DOHH2 (cell line): Measurements from ENCODE around the gene GDE1.

ENCODE experiments used
- H3F3A ChIP-seq: fragments of 200-600 bp; sonication (generic), shearing (Covaris generic); 2 replicates; pipeline ENCODE4 v1.6.0; 2016; ENCODE audit warnings: antibody characterized with exemption, mild to moderate bottlenecking; ENCODE audit not compliant: control insufficient read depth, insufficient read depth
- H3K27ac ChIP-seq: fragments of 200-600 bp; sonication (generic); 2 replicates; pipeline ENCODE4 v1.5.1; 2014; ENCODE audit warnings: low read depth, mild to moderate bottlenecking, low read length, moderate library complexity
- H3K27me3 ChIP-seq: fragments of 200-600 bp; sonication (generic); 2 replicates; pipeline ENCODE4 v1.6.1; 2014; ENCODE audit warnings: mild to moderate bottlenecking, low read length, mixed read lengths; ENCODE audit not compliant: control insufficient read depth
- H3K36me3 ChIP-seq: fragments of 200-600 bp; sonication (generic); 2 replicates; pipeline ENCODE4 v1.6.1; 2014; ENCODE audit warnings: mild to moderate bottlenecking, low read length, moderate library complexity, mixed read lengths; ENCODE audit not compliant: control insufficient read depth
- H3K4me1 ChIP-seq: fragments of 200-600 bp; sonication (generic); 2 replicates; pipeline ENCODE4 v1.6.1; 2014; ENCODE audit warnings: mild to moderate bottlenecking, low read length, mixed read lengths; ENCODE audit not compliant: control insufficient read depth
- H3K4me2 ChIP-seq: fragments of 200-600 bp; sonication (generic); 2 replicates; pipeline ENCODE4 v1.6.0; 2014; ENCODE audit warnings: mild to moderate bottlenecking, low read length, moderate library complexity
- H3K4me3 ChIP-seq: fragments of 200-600 bp; sonication (generic); 2 replicates; pipeline ENCODE4 v1.5.1; 2014; ENCODE audit warnings: mild to moderate bottlenecking, low read length, mixed read lengths
- H3K79me2 ChIP-seq: fragments of 200-600 bp; sonication (generic); 2 replicates; pipeline ENCODE4 v1.6.1; 2014; ENCODE audit warnings: mild to moderate bottlenecking, low read length, mixed read lengths; ENCODE audit not compliant: control insufficient read depth
- H3K9me2 ChIP-seq: fragments of 200-600 bp; sonication (generic); replicated peaks from 2 replicates; pipeline ENCODE4 v1.6.1; 2014; ENCODE audit warnings: mild to moderate bottlenecking, low read length, mixed read lengths; ENCODE audit not compliant: control insufficient read depth
- H3K9me3 ChIP-seq: fragments of 200-600 bp; sonication (generic); 2 replicates; pipeline ENCODE4 v1.6.1; 2014; ENCODE audit warnings: antibody characterized with exemption, low read length, mixed read lengths; ENCODE audit not compliant: control insufficient read depth, insufficient read depth
- H4K20me1 ChIP-seq: fragments of 200-600 bp; sonication (generic); 2 replicates; pipeline ENCODE4 v1.6.0; 2014; ENCODE audit warnings: low read depth, mild to moderate bottlenecking, antibody characterized with exemption, low read length, moderate library complexity; ENCODE audit not compliant: control insufficient read depth, insufficient read depth
- CTCF ChIP-seq: fragments of 200-600 bp; sonication (generic); IDR thresholded peaks from one replicate; pipeline ENCODE4 v1.5.1; 2014; ENCODE audit warnings: antibody characterized with exemption, mild to moderate bottlenecking, low read depth, low read length; ENCODE audit not compliant: poor library complexity, severe bottlenecking
- EZH2phosphoT487 ChIP-seq: fragments of 200-600 bp; sonication (generic); IDR thresholded peaks from 2 replicates; pipeline ENCODE4 v1.6.1; 2017; ENCODE audit warnings: borderline replicate concordance, mild to moderate bottlenecking, antibody characterized with exemption, low read length, moderate library complexity, mixed read lengths

The GDE1 gene

DNA sequence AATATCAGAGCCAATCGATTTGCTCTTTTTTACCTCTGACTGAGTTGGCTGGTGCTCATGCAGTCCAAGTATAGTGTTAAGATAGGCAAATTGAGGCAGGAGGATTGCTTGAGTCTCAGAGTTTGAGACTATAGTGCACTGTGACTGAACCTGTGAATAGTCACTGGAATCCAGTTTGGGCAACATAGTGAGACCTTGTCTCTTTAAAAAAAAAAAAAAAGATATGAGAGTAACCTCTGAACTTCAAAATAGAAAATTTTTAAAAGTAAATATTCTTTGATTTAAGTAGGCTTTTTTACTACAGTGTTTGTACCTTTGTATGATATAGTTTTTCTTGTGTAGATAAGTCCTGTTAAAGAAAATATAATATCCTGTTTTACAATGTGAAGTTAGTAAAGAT, 5.3 kb upstream of the GDE1 start:
- H3K27me3 ChIP-seq: no peaks in the 10 kb centered on the region
- peaks cover 33% of the 10 kb centered on the region for H3K4me1 ChIP-seq
- no peak overlapping the region for H3K4me3 ChIP-seq
- H3K4me2 ChIP-seq: no peak overlapping the region
- no peaks in the 10 kb centered on the region for H3K9me3 ChIP-seq
- H3K9me2 ChIP-seq: no peaks in the 10 kb centered on the region
- no peaks in the 10 kb centered on the region for H4K20me1 ChIP-seq
- TF ChIP-seq CTCF: no peak
- no peak for TF ChIP-seq EZH2phosphoT487
- H3K79me2 ChIP-seq: peaks cover 44% of the 10 kb centered on the region
- H3K27ac ChIP-seq: no peak overlapping the region
- H3K36me3 ChIP-seq: peaks cover 48% of the 10 kb centered on the region
- peaks cover 7% of the 10 kb centered on the region for H3F3A ChIP-seq

- H3K79me2 ChIP-seq: peaks cover 59% of the 10 kb centered on the region
- peaks cover 47% of the 10 kb centered on the region for H3K36me3 ChIP-seq
- H3K4me1 ChIP-seq: peaks cover 44% of the 10 kb centered on the region
- no peaks in the 10 kb centered on the region for H3K9me3 ChIP-seq
- no peak overlapping the region for H3K27ac ChIP-seq
- H3K27me3 ChIP-seq: no peaks in the 10 kb centered on the region
- H3F3A ChIP-seq: peaks cover 7% of the 10 kb centered on the region
- TF ChIP-seq CTCF: no peak
- TF ChIP-seq EZH2phosphoT487: no peak
- H3K9me2 ChIP-seq: no peaks in the 10 kb centered on the region
- H4K20me1 ChIP-seq: no peaks in the 10 kb centered on the region
- H3K4me2 ChIP-seq: peak overlapping the region; percentile 86
- H3K4me3 ChIP-seq: peak overlapping the region; percentile 97
Measured at GRCh38 chr16:19525385-19525723, 3.5 kb upstream of the GDE1 start.

DNA sequence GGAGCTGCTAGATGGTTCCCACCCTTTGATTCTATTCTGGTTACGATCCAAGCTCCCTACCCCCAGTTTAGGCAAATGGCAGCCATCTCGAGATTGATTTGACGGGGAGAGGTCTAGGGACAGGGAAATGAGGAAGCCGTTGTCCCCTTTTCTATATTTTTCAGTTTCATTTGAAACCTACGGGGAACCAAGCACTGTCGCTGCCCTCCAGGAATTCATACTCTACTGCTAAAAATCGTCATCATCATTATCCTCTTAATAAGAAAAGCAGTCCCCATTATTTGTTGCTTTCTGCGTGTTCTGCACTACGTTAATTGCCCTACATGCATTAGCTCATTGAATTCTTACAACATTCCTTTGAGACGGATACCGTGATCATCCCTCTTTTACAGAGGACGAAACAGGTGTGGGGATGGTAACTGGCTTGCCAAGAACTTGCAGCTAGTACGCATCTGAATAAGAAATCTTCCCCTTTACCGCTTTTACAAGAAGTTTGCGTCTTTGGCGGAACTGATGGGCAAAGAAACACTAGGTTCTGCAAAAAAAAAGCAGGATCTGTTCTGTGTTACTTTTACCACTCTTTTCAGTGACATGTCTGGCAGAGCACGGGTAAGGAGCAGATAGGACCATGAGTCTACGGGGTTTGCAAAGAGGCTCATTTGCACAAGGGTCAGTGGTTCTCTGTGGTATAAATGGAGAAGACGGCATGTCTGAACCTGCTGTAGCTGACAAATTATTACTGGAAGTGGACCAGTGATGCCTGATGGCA, 2.9 kb upstream of the GDE1 start:
- no peaks in the 10 kb centered on the region for H3K9me3 ChIP-seq
- H3K4me2 ChIP-seq: peak overlapping the region; percentile 86
- H3K9me2 ChIP-seq: no peaks in the 10 kb centered on the region
- H3K79me2 ChIP-seq: peaks cover 64% of the 10 kb centered on the region
- H3K36me3 ChIP-seq: peaks cover 41% of the 10 kb centered on the region
- H3K4me3 ChIP-seq: peak overlapping the region; percentile 97
- H3K4me1 ChIP-seq: peaks cover 48% of the 10 kb centered on the region
- H4K20me1 ChIP-seq: no peaks in the 10 kb centered on the region
- H3F3A ChIP-seq: peaks cover 7% of the 10 kb centered on the region
- H3K27ac ChIP-seq: peak overlapping the region; percentile 39
- TF ChIP-seq EZH2phosphoT487 (no peak), CTCF (no peak)
- no peaks in the 10 kb centered on the region for H3K27me3 ChIP-seq

DNA sequence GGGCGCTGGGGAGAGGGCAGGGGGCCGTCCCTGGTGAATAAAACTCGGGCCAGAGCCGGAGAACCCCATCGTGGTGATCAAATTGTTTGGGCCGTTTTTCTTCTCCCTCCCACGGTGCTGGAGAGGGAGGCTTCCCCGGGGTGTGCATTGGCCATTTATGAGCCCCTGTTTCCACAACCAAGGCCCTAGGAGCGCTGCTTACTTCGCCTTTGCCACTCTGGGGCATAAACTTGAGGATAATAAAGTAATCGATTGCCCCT, 2.4 kb upstream of the GDE1 start:
- Histone ChIP-seq H3K27me3 (no peaks in the 10 kb centered on the region), H3K36me3 (peaks cover 41% of the 10 kb centered on the region), H3K4me2 (peak overlapping the region; percentile 86), H3F3A (peaks cover 7% of the 10 kb centered on the region), H3K27ac (peak overlapping the region; percentile 39), H3K9me3 (no peaks in the 10 kb centered on the region), H3K4me1 (peaks cover 52% of the 10 kb centered on the region), H3K4me3 (peak overlapping the region; percentile 97), H3K79me2 (peaks cover 69% of the 10 kb centered on the region), H3K9me2 (no peaks in the 10 kb centered on the region), H4K20me1 (no peaks in the 10 kb centered on the region; the same call in 1 of the 2 replicates)
- no peak for TF ChIP-seq EZH2phosphoT487
- TF ChIP-seq CTCF: no peak
